ENCODE results near the gene RELB. TPM values are rescaled to one million over a fixed set of nuclear protein-coding genes. Genes with fewer than 3 reads are reported as not detected.
A peak's percentile ranks its signal among the peaks of the same experiment; 100 is the strongest.

The RELB gene
- total and polyA plus RNA-seq, 9 of the 15 experiments (the other 6 are each of a cell fraction or from before 2014, with no cell fraction given) = 0.15 to 1.1 (median 0.28) TPM; not detected in 2

GRCh38 chr19:45079063-45079910, 78.0 kb downstream of the RELB start, which contains the start of gene GEMIN7 (continued):
- TF ChIP-seq MEF2A (IDR thresholded peaks at IDR 0.05; ENCODE audit: control insufficient read depth, low read depth, low read length) = peak; percentile 45; the same call in 1 of the 2 replicates
- TF ChIP-seq KLF13 (tag; IDR thresholded peaks at IDR 0.05; ENCODE audit: borderline replicate concordance, low read depth) = peak; percentile 44; the same call in 1 of the 2 replicates
- no peak for TF ChIP-seq RHOXF2B (CRISPR knock-in tag; conservative IDR thresholded peaks at IDR 0.05)
- TF ChIP-seq CAMTA2 (CRISPR knock-in tag; conservative IDR thresholded peaks at IDR 0.05) = peak; percentile 91; the same call in 1 of the 2 replicates
- TF ChIP-seq MXD1 (CRISPR knock-in tag; IDR thresholded peaks at IDR 0.05; ENCODE audit: borderline replicate concordance, poor library complexity, severe bottlenecking) = peak; percentile 95
- no peak for TF ChIP-seq CEBPG (CRISPR knock-in tag; IDR thresholded peaks at IDR 0.05)
- no peak for TF ChIP-seq CEBPG (tag; conservative IDR thresholded peaks at IDR 0.05 in 1 of 2, IDR thresholded peaks at IDR 0.05 in 1 of 2)
- no peak for TF ChIP-seq DNMT1 (IDR thresholded peaks at IDR 0.05)
- no peak; the same call in 1 of the 2 replicates for TF ChIP-seq ZNF583 (CRISPR knock-in tag; IDR thresholded peaks at IDR 0.05)
- TF ChIP-seq POLR3A (IDR thresholded peaks at IDR 0.05; ENCODE audit: borderline replicate concordance, extremely low read depth, insufficient read depth, insufficient read length) = no peak
- TF ChIP-seq BDP1 (IDR thresholded peaks at IDR 0.05; ENCODE audit: insufficient read depth, insufficient read length) = no peak
- no peak for TF ChIP-seq ILK (tag; IDR thresholded peaks at IDR 0.05; ENCODE audit: borderline replicate concordance, low read depth)
- TF ChIP-seq MAX (CRISPR knock-in tag; IDR thresholded peaks at IDR 0.05) = peak; percentile 99
- TF ChIP-seq ZNF282 (CRISPR knock-in tag; IDR thresholded peaks at IDR 0.05) = peak; percentile 91; the same call in 1 of the 2 replicates
- TF ChIP-seq ZNF124 (CRISPR knock-in tag; IDR thresholded peaks at IDR 0.05) = 0 out of 2 replicates have a peak, but pooled peaks have one; percentile 21
- TF ChIP-seq TCF7 (IDR thresholded peaks at IDR 0.05; ENCODE audit: borderline replicate concordance) = peak; percentile 65
- no peak for TF ChIP-seq RUNX1 (IDR thresholded peaks at IDR 0.05; ENCODE audit: low read depth)
- no peak for TF ChIP-seq FOXK1 (CRISPR knock-in tag; IDR thresholded peaks at IDR 0.05; ENCODE audit: borderline replicate concordance)
- no peak for TF ChIP-seq DPF2 (IDR thresholded peaks at IDR 0.05)
- no peak for TF ChIP-seq SAFB2 (IDR thresholded peaks at IDR 0.05; ENCODE audit: borderline replicate concordance, low read depth, low read length, severe bottlenecking)
- no peak for TF ChIP-seq ATF4 (CRISPR knock-in tag; IDR thresholded peaks at IDR 0.05)
- no peak for TF ChIP-seq ZNF445 (CRISPR knock-in tag; IDR thresholded peaks at IDR 0.05; ENCODE audit: low read depth)
- peak; percentile 74 for TF ChIP-seq ERF (CRISPR knock-in tag; IDR thresholded peaks at IDR 0.05)
- peak; percentile 80 for TF ChIP-seq E2F1 (CRISPR knock-in tag; IDR thresholded peaks at IDR 0.05)
- no peak for TF ChIP-seq ZNF408 (CRISPR knock-in tag; IDR thresholded peaks at IDR 0.05; ENCODE audit: low read depth)
- no peak for TF ChIP-seq ZNF212 (CRISPR knock-in tag; IDR thresholded peaks at IDR 0.05)
- no peak for TF ChIP-seq XRCC3 (IDR thresholded peaks at IDR 0.05)

Data from K562 (cell line).